GM15510 (cell line): ENCODE results near the gene APBB2.

Source experiments
- POLR2A ChIP-seq: IDR thresholded peaks from 3 replicates; pipeline ENCODE4 v1.6.1; 2011; ENCODE audit warnings: borderline replicate concordance; ENCODE audit not compliant: insufficient read length; ENCODE audit errors: extremely low read depth

APBB2 gene

DNA sequence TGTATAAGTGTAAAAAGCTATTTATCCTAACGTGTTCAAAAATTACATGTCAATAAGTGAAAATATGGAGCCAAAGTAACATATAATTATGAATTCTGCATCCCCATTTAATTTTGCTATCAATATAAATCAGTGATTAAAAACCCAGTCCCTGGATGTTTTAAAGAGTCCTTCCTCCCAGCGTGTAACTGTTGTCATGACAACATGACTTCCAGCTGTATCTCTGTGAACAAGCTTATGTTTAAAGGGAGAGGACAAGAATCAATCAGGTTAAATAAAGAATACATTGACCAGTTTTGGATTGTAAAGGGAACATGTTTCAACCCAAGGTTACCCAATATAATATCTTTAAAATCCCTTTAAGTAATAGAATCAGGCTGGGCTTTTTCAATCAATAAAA lies 244.8 kb downstream of the APBB2 start:
- no peak for TF ChIP-seq POLR2A

DNA sequence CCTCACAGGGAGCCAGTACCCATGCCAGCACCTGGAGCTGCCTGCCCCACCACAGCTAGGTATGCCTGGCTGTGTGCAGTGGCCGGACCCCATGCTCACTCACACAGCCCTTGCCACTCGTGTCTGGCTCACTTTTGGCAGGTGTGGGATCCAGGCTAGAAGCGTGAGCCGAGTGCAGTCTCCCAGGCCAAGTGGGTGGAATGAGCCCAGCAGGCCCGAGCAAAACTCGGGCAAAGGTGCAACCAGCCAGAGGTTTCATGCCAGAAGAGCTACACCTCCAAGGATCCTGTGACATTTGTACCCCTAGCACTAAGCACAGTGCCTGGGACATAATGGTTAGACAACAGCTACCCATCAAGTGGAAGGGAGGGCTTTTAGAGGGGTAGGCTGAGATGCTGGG lies 246.8 kb downstream of the APBB2 start:
- TF ChIP-seq POLR2A: no peak

DNA sequence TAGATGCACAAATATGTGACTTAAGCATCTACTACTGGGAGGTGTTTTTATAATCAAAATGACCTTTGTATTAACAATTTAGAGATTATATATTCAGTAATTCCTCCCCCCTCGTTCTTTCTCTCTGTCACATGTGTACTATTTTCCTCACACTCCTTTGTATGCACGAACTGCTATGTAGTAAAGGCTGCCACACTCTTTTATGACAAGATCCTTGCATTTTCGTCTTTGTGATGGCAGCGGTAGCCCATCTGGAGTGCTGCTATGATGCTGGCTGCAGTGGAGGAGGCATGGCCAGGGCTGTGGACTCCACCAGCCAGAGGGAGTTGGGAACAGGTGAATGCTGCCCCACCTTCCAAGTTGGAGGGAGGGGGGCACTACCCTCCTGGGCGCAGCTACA lies 248.3 kb downstream of the APBB2 start:
- TF ChIP-seq POLR2A: no peak

DNA sequence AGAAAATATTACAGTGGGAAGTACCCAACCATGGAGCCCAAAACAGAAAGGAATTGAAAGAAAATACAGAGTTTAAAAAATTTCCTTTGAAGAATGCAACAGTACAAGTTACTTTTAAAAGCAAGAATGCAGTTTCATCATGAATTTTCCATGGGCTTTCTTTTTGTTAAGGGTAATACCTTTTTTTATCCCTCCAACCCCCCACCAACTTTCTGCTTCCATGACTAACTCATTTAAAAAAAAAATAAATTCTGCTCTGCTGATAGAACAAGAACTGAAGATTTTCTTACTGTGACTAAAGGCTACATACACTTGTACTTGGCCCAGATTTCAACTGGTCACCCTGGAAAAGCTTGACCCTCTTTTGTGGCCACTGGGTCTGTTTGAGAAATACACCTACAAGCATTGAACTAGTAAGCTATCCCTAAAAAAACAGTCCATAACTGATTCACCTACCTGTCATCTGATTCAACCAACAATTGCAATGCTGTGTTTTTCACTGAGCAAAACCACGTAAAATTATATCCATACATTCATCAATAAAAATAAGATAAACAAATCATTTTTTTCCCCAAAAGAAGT lies 250.4 kb downstream of the APBB2 start:
- TF ChIP-seq POLR2A: no peak

DNA sequence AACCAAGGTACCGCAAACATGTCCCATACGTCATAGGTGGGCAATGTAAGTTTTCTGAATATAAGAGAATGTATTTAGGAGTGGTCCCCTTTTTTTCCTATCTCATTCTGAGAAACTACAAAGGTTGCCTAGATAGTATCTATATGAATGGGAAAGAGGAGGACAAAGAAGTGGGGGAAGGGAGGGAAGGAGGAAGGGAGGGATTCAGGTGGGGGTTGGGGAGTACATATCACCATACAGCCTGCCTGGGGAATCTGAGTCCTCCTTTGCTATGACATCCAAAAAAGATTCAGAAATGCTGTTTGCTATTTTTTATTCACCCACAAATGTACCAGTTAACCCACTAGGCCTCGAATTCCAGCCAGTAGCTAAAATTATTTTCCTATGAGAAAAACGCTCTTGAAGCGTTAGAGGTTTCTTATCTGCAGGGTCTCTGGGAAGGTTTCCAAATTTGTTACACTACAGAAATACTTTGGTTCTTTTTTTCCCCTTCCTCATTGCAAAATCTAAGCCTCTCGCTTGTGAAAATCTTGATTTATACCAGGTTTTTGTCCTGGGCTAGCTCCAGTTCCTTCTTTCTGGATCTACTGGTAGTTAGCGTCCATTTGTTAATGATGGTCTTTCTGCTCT lies 251.7 kb downstream of the APBB2 start:
- TF ChIP-seq POLR2A: no peak

DNA sequence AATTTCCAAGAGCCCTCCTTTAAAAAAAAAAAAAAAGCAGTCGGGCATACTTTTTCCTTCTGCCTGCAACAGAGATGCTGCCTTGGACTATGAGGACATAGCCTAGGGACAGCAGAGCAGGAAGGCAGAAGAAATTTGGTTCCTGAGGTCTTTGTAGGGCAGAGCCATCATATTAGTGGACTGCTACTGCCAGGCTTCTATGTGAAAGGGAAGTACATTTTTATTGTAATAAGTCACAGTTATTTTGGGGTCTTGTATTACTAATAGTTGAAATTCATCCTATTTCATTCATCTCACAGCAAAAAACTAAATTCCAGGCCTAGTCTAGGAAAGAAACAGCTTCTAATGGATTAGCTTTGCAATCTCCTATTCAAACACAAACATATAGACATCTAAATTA lies 253.4 kb downstream of the APBB2 start:
- TF ChIP-seq POLR2A: no peak

DNA sequence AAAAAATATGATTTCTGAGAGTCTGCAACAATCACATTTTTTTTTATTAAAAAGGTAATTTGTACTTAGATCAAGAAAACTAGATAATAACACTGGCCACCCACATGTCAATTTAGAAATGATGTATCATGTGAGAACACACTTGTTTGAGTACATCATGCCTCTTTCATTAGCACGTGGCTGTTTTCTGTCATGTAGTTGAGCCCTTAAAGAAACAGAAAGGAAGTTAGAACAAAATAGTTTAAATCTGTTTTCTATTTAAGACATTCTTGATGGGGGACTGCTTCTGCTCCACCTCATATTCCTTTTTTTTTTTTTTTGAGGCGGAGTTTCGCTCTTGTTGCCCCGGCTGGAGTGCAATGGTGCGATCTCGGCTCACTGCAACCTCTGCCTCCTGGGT lies 257.1 kb downstream of the APBB2 start:
- no peak for TF ChIP-seq POLR2A

DNA sequence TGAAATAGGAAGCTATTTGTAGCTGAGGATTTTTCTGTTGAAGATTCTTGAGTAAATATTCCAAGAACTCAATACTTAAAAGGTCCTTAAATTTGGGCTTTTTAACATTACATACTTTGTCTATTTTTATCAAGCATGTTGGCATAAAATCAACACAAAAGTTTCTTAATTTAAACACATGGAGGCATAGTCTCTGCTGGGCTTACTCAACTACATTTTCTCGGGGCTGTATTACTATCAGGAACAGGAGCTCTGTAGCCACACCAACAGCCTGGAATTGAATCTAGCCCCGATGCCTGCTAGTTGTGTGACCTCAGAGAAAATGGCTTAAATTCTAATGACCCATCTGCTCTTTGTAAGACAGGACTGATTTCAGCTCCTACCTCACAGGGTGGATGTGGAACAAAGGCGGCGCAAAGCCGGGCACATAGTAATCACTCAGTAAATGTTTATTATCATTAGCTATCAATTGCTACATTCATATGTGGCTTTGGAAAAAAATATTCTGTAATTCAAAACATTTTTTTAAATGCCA lies 257.6 kb downstream of the APBB2 start:
- no peak for TF ChIP-seq POLR2A

DNA sequence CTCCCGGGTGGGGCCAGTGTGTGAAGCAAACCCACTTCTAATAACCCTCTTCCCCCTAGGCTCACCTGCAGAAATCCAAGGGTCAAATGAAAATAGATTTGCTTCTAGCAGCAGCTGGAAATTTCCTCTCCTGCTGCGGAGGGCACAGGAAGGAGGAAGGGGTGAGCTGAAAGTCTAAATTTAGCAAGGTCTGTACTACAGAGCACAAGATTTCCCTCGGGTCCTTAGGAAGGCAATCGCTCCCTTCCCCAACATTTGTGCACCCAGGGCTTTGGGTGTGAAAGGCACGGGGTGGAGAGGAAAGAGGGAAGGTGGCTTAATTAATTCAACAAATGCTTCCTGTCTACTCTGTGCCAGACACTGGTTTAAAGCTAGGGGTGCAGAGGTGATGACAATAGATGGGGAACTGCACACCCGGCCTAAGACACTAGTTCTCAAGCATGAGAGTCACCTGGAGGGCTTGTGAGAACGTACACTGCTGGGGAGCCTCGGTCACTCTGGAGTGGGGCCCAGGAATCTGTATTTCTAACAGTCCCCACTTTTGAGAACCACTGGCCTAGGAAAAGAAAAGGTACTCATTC lies 260.2 kb downstream of the APBB2 start:
- no peak for TF ChIP-seq POLR2A

DNA sequence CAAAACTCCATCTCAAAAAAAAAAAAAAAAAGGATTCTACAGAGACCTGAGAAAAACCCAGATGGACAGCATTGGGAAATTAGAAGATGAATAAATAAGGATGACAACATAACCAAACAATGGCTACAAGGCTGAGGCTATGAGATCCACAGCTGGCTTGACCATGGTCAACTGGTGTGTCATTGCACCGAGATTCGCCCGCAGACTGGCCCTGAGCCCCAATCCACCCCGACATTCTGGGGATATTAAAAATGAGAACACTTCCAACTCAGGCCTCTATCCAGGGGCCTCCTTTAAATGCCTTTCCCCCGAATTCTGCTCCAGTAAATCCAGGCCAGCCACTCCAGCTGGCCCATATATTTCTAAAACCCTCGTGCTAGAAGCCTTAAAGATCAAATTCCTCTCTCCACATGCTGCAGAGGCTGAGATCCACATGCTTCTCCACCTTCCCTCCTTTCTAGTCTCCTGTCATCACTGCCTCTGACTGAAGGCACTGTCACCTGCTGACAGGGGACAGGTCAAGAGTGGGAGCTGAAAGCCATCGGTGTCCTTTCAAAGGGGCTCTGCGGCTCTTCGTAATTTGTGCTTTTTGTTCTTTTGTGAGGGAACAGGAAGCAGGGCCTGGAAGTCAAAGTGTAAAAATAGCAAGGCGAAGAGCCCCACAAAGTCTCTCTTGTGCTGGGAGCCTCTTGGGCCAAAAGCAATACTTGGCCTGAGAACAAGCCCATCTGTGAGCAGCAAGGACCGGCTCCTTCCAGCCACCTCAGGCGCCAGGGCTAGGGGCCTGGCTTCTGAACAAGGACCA lies 260.9 kb downstream of the APBB2 start:
- no peak for TF ChIP-seq POLR2A

DNA sequence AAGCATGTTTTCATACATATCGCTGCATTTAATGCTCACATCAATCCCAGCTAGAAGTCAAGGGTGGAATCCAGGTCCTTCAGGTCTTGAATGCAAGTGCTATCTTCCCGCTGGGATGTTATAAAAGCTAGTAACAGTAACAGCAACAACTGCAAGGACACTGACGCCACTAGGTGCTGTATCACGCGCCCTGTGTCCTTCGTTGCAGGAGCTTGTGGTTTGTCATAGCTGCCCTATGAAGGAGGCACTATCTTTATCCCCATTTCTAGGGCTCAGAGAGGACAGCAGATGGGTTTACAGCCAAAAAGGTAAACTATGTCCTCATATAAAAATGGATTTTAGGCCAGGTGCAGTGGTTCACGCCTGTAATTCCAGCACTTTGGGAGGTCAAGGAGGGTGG lies 261.7 kb downstream of the APBB2 start:
- no peak for TF ChIP-seq POLR2A

DNA sequence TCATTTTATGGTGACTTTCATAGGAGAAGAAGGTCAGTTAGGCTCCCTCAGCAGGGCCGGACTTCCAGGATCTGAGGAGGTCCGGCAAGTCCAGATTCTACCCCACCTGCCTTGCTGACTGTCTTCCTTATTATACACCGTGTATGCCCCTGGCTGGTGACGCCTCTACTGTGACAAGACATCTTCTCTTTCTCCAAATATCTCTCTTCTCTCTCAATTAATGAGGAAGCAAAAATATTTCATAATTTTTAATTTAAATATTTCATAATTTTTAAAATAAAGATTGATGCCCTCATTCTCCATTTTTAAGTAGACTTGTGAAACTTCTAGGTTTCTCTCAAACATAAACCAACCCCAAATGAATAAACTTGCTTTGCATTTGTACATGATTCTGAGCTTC lies 262.1 kb downstream of the APBB2 start:
- TF ChIP-seq POLR2A: no peak

DNA sequence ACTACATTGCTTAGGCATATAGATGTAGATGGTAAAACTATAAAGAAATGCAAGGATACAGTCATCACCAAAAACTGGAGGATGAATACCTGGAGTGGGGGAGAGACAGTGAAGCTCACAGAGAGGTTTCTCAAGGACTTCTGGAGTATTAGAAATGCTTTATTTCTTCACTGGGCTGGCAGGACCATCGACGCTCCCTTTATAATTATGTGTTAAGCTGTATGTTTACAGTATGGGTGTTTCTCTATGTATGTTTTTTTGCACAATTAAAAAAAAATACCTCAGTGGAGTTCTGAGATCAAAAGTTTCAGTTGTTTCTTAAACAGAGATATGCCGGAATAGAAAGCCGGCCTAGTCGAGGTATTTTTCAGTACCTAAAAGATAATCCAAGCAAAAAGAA lies 263.3 kb downstream of the APBB2 start:
- no peak for TF ChIP-seq POLR2A

DNA sequence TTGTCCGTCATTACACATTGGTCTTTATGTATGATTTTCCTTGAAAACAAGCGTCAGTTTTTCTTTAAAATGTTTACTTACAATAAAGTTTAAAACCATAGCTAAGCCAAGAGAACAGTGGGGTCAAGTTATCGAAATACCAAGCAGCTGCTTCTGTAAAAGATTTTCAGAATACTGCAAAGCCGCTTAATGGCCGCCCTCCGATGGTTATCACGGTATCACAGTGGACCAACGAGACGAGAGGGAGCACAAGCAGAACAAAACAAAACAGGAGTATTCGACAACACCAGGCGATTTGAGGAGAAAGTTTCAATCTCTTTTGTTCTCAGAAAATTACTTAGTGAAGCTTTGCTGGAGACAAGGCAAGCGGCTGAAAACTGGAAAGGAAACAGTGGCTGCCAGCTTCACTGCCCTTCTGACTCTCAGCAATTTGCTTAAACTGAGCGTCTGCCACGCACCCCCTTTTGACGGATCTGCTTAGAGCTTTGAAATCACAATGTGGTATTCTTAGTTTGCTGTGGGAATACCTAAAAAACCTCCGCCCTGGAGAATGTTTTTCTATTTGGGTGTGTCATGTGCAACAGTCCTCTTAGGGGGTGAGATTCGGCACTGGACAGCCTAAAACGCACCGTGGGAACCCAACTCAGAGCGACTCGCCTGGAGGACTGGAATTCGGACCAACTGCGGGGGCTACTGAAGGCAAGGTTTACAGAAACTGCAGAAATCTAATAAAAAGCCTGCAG lies 264.8 kb downstream of the APBB2 start:
- TF ChIP-seq POLR2A: no peak

DNA sequence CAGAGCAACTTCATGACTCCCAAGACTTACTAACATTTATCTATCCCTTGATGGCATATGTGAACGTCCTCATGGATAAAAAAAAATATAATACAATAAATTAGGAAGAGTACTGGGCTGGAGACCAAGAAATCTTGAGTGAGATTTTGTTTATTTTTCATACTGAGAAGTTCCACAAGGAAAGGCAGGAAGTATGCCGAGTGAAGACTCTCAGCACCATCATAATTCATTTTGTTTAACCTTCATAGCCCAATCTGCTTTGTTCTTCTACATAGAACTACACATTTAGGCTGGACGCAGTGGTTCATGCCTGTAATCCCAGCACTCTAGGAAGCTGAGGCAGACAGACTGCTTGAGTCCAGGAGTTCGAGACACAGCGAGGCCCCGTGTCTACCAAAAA lies 266.3 kb downstream of the APBB2 start:
- TF ChIP-seq POLR2A: no peak
